HCT116 (cell line): ENCODE results near the gene TPH2.

Experiments
- POLR2A ChIP-seq: IDR thresholded peaks from 2 replicates; pipeline ENCODE4 v1.7.0; 2011; ENCODE audit warnings: borderline replicate concordance; ENCODE audit not compliant: insufficient read depth, insufficient read length; ENCODE audit errors: extremely low read depth
- YY1 ChIP-seq: IDR thresholded peaks from 2 replicates; pipeline ENCODE4 v1.6.1; 2011; ENCODE audit warnings: low read length, low read depth, moderate library complexity, mild to moderate bottlenecking; ENCODE audit not compliant: insufficient replicate concordance; ENCODE audit errors: extremely low read depth
- TF ChIP-seq, protein P1 (sequence below), 3 experiments: fragments of 200-600 bp in 1 of 3; sonication (generic) in 1 of 3; IDR thresholded peaks in 2 of 3; conservative IDR thresholded peaks in 1 of 3; 2 replicates each; pipeline ENCODE4 v1.5.1; 2012 to 2017; ENCODE audit warnings: low read depth in 2 of 3, low read length in 2 of 3, antibody characterized with exemption in 1 of 3, borderline replicate concordance in 1 of 3, control low read depth in 1 of 3, mild to moderate bottlenecking in 1 of 3, mixed read lengths in 1 of 3, mixed run types in 1 of 3, moderate library complexity in 1 of 3; ENCODE audit not compliant: insufficient read depth in 1 of 3

DNA sequence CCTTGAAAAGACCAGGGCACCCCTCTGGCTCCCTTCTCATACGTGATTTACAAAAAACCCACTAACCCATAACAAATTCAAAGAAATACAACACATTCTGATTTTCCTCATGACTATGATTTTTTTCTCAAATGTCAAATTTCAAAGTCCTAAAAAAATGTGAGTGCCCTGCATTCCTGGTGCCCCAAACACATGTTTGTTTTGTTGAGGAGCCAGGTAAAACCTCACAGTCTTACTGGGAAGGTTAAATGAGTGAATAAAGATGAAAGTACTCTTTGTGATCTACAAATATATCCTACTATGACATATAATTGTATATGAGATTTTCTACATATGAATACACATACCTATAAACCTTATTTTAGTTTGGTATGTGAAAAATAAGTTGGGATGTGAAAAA, 30.7 kb downstream of the TPH2 start:
- TF ChIP-seq, protein P1, sequence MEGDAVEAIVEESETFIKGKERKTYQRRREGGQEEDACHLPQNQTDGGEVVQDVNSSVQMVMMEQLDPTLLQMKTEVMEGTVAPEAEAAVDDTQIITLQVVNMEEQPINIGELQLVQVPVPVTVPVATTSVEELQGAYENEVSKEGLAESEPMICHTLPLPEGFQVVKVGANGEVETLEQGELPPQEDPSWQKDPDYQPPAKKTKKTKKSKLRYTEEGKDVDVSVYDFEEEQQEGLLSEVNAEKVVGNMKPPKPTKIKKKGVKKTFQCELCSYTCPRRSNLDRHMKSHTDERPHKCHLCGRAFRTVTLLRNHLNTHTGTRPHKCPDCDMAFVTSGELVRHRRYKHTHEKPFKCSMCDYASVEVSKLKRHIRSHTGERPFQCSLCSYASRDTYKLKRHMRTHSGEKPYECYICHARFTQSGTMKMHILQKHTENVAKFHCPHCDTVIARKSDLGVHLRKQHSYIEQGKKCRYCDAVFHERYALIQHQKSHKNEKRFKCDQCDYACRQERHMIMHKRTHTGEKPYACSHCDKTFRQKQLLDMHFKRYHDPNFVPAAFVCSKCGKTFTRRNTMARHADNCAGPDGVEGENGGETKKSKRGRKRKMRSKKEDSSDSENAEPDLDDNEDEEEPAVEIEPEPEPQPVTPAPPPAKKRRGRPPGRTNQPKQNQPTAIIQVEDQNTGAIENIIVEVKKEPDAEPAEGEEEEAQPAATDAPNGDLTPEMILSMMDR (IDR thresholded peaks at IDR 0.05 in 2 of 3, conservative IDR thresholded peaks at IDR 0.05 in 1 of 3; ENCODE audit: borderline replicate concordance in 1 of 3, insufficient read depth in 1 of 3, low read depth in 2 of 3, low read length in 2 of 3), result no peak
- TF ChIP-seq POLR2A, result no peak
- no peak for TF ChIP-seq YY1
